Right lobe of liver (tissue), 6 donors: ENCODE data around the gene FRMD4B. TPM values are rescaled to one million over a fixed set of nuclear protein-coding genes. Genes with fewer than 3 reads are reported as not detected.
A peak's percentile ranks its signal among the peaks of the same experiment; 100 is the strongest.

Source experiments
- ATAC-seq, 4 donors: fragments of 200-7000 bp; cut with Tn5 transposase; one replicate each; pipeline ENCODE4 v1.9.1; 2020; ENCODE audit warnings: mild to moderate bottlenecking in 4 of 4, moderate library complexity in 4 of 4
- DNase-seq, 3 donors: peaks; one replicate each; pipeline ENCODE4 v3.0.0-alpha.2; 2020
- H3K27ac ChIP-seq, 3 donors: fragments of 200-600 bp; one replicate each; pipeline ENCODE4 v1.8.0; 2022
- H3K27me3 ChIP-seq, 2 donors: fragments of 200-600 bp; one replicate each; pipeline ENCODE4 v1.8.0; 2022
- H3K36me3 ChIP-seq, 4 donors: fragments of 200-600 bp; sonication (generic) in 1 of 4; one replicate each; pipeline versions ENCODE4 v1.5.1 to v1.8.0; 2017 to 2022; ENCODE audit warnings: control low read depth in 1 of 4
- H3K4me1 ChIP-seq, 4 donors: fragments of 200-600 bp; sonication (generic) in 1 of 4; one replicate each; pipeline versions ENCODE4 v1.5.1 to v1.8.0; 2017 to 2022; ENCODE audit warnings: control low read depth in 1 of 4
- H3K4me3 ChIP-seq, 3 donors: fragments of 200-600 bp; one replicate each; pipeline ENCODE4 v1.8.0; 2022
- H3K9me3 ChIP-seq, 4 donors: fragments of 200-600 bp; sonication (generic) in 1 of 4; one replicate each; pipeline versions ENCODE4 v1.5.1 to v1.8.0; 2017 to 2022; ENCODE audit warnings: control low read depth in 1 of 4
- CTCF ChIP-seq, 4 donors: fragments of 200-600 bp in 3 of 4; fragments of 450-650 bp in 1 of 4; IDR thresholded peaks; one replicate each; pipeline versions ENCODE4 v1.5.1 to v1.8.0; 2016 to 2022; ENCODE audit warnings: antibody characterized with exemption in 4 of 4, mild to moderate bottlenecking in 2 of 4
- POLR2A ChIP-seq: fragments of 450-650 bp; IDR thresholded peaks from one replicate; pipeline ENCODE4 v1.6.1; 2017; ENCODE audit warnings: antibody characterized with exemption, mild to moderate bottlenecking
- WGBS: methylation state at CpG from one replicate; pipeline ENCODE4 v1.1.6; 2018; ENCODE audit warnings: low coverage, low lambda C conversion rate; ENCODE audit not compliant: insufficient coverage; ENCODE audit errors: missing lambda C conversion rate; 5-methylcytosine and 5-hydroxymethylcytosine counted together
- intact Hi-C, 2 donors: fragments of 100-400 bp; cut with DNase I; formaldehyde crosslinking; loops; one replicate each; pipeline versions ENCODE4 v1.11.2 to v1.14.1; 2022
- total RNA-seq, 6 experiments: library from RNA; depleted of rRNA in 2 of 6; stranded (reverse); fragments of >200 nt in 2 of 6; fragmentation: NEBNext Ultra II Directional in 3 of 6; extraction: Animal tissue kit (Norgen Biotek cat#: 25700) in 3 of 6; gene quantifications; one replicate each; pipeline versions ENCODE4 v1.1.0 to v1.2.4, GENCODE V29; 2016 to 2023
- donor health status: DM: no; HTN: yes; CAD: no.
- donor health status: DM: no; HTN: no; CAD: no.
- donor health status: DM: no; HTN: no; CAD: no.
- donor health status: DM: no; HTN: yes; CAD: no.
- donor health status: DM: no; HTN: yes; CAD: no.

FRMD4B gene
- total RNA-seq, 6 experiments from 2014 or later, result 9.2 to 21.0 (median 12.3) TPM

GRCh38 chr3:69216981-69217380, 168.9 kb downstream of the FRMD4B start:
- no peak for DNase-seq
- Histone ChIP-seq H3K4me1 (peaks cover 0 to 27% (median 6%) of the 10 kb centered on the region in 4 donors), H3K36me3 (peaks cover 0 to 7% (median 0%) of the 10 kb centered on the region in 4 donors), H3K27me3 (no peaks in the 10 kb centered on the region), H3K4me3 (no peak overlapping the region), H3K9me3 (peaks cover 0 to 3% (median 0%) of the 10 kb centered on the region in 4 donors), H3K27ac (peak overlapping the region in 2 of 3 donors; percentile 2 to 5)
- TF ChIP-seq CTCF (IDR thresholded peaks at IDR 0.05) (no peak), POLR2A (no peak)
- 30% methylated on average over 5 of the region's 5 CpGs for WGBS
- peak in 3 of 4 donors; percentile 6 to 56 (median 25) for ATAC-seq
- intact Hi-C loops, result no loop called here

- Histone ChIP-seq H3K9me3 (peaks cover 0 to 3% (median 0%) of the 10 kb centered on the region in 4 donors), H3K4me1 (peaks cover 0 to 27% (median 6%) of the 10 kb centered on the region in 4 donors), H3K4me3 (no peak overlapping the region), H3K27ac (no peak overlapping the region), H3K36me3 (no peaks in the 10 kb centered on the region), H3K27me3 (no peaks in the 10 kb centered on the region)
- DNase-seq, result no peak
- no peak for TF ChIP-seq CTCF (IDR thresholded peaks at IDR 0.05)
- TF ChIP-seq POLR2A, result no peak
- WGBS, result 21% methylated on average over 2 of the region's 3 CpGs
- ATAC-seq, result peak in 1 of 4 donors; percentile 15
- intact Hi-C loops, result no loop called here
These were observed 171.6 kb downstream of the FRMD4B start for GRCh38 chr3:69214241-69214640.

GRCh38 chr3:69212411-69213160, 173.3 kb downstream of the FRMD4B start:
- ATAC-seq, result peak; percentile 68 to 87 (median 71)
- WGBS, result 46% methylated on average over 3 of the region's 3 CpGs
- intact Hi-C loops, result no loop called here
- Histone ChIP-seq H3K36me3 (no peaks in the 10 kb centered on the region), H3K4me1 (peaks cover 0 to 27% (median 6%) of the 10 kb centered on the region in 4 donors), H3K27ac (peak overlapping the region; percentile 34 to 44 (median 36)), H3K27me3 (no peaks in the 10 kb centered on the region), H3K9me3 (no peaks in the 10 kb centered on the region), H3K4me3 (no peak overlapping the region)
- no peak for DNase-seq
- TF ChIP-seq CTCF (IDR thresholded peaks at IDR 0.05), result no peak
- TF ChIP-seq POLR2A, result no peak

GRCh38 chr3:69210068-69210730, 175.7 kb downstream of the FRMD4B start:
- WGBS, result 87% methylated on average over 4 of the region's 5 CpGs
- H3K4me1 ChIP-seq, result peaks cover 0 to 13% (median 4%) of the 10 kb centered on the region in 4 donors
- no peaks in the 10 kb centered on the region for H3K9me3 ChIP-seq
- TF ChIP-seq CTCF (IDR thresholded peaks at IDR 0.05) (no peak), POLR2A (no peak)
- H3K36me3 ChIP-seq, result no peaks in the 10 kb centered on the region
- H3K27me3 ChIP-seq, result no peaks in the 10 kb centered on the region
- DNase-seq (no peak), ATAC-seq (no peak)
- no peak overlapping the region for H3K4me3 ChIP-seq
- no peak overlapping the region for H3K27ac ChIP-seq
- intact Hi-C loops, result no loop called here
